K562 (cell line): Measurements from ENCODE around the gene DLX3. TPM values are rescaled to one million over a fixed set of nuclear protein-coding genes. Genes with fewer than 3 reads are reported as not detected.

ENCODE experiments used
- ATAC-seq: fragments of 200-7000 bp; cut with Tn5 transposase; 3 replicates; pipeline ENCODE4 v1.9.1; 2020; ENCODE audit warnings: moderate library complexity
- BruUV-seq: library from RNA; stranded (reverse); fragments of 400-500 nt; replicated peaks from 2 replicates; lab custom pipeline; 2021; lab: Mats Ljungman, UMichigan
- CTCF ChIA-PET: fragments of 300-600 bp; formaldehyde crosslinking; extraction: SDS; loops from one replicate; lab custom pipeline; 2021; ENCODE audit warnings: low intra/inter-chr PET ratio; lab: Yijun Ruan, JAX
- POLR2A ChIA-PET: fragments of 300-600, 350-650 bp; sonication (Branson Sonifier 250); formaldehyde crosslinking; extraction: SDS; loops from one replicate; lab custom pipeline; 2021; ENCODE audit warnings: antibody characterized with exemption, inconsistent platforms; lab: Yijun Ruan, JAX
- DNase-seq, 4 experiments: peaks; one replicate each; pipeline versions ENCODE4 v3.0.0 to v3.0.0-alpha.2; 2011 to 2018; ENCODE audit warnings: low spot score in 3 of 4, mixed read lengths in 3 of 4; ENCODE audit errors: extremely low read depth in 1 of 4
- FAIRE-seq: peaks from 2 replicates; lab custom pipeline; 2011; peaks lifted over from hg19 to GRCh38; lab: Jason Lieb, UNC
- H2AFZ ChIP-seq: 2 replicates; pipeline ENCODE4 v1.6.0; 2011; ENCODE audit warnings: low read depth, low read length, control low read depth, inconsistent platforms
- H3K27ac ChIP-seq: fragments of 200-600 bp; 3 replicates; pipeline ENCODE4 v1.8.0; 2011; ENCODE audit warnings: low read depth, mild to moderate bottlenecking, control low read depth, inconsistent platforms, low read length, moderate library complexity, mixed read lengths; ENCODE audit errors: extremely low read depth
- H3K27me3 ChIP-seq, 2 experiments: fragments of 300-600 bp in 1 of 2; 2 replicates in 1 of 2; 3 replicates in 1 of 2; pipeline versions ENCODE4 v1.6.0 to v1.8.0; 2011; ENCODE audit warnings: inconsistent platforms in 2 of 2, low read length in 2 of 2, mild to moderate bottlenecking in 1 of 2, mixed read lengths in 1 of 2, moderate library complexity in 1 of 2; ENCODE audit not compliant: control insufficient read depth in 2 of 2, insufficient read depth in 2 of 2
- H3K36me3 ChIP-seq: fragments of 300-600 bp; 3 replicates; pipeline ENCODE4 v1.8.0; 2011; ENCODE audit warnings: mild to moderate bottlenecking, low read length, inconsistent platforms; ENCODE audit not compliant: control insufficient read depth, insufficient read depth
- H3K4me1 ChIP-seq, 2 experiments: fragments of 200-600 bp in 1 of 2; replicated peaks in 1 of 2; 2 replicates in 1 of 2; 3 replicates in 1 of 2; pipeline versions ENCODE4 v1.5.1 to v1.8.0; 2011; ENCODE audit warnings: inconsistent platforms in 2 of 2, low read length in 2 of 2, mild to moderate bottlenecking in 1 of 2, mixed read lengths in 1 of 2, moderate library complexity in 1 of 2; ENCODE audit not compliant: control insufficient read depth in 2 of 2, insufficient read depth in 2 of 2
- H3K4me2 ChIP-seq: 2 replicates; pipeline ENCODE4 v1.6.1; 2011; ENCODE audit warnings: low read length, control low read depth, inconsistent platforms, mixed read lengths; ENCODE audit not compliant: insufficient read depth
- H3K4me3 ChIP-seq: fragments of 200-600 bp; sonication (generic), shearing (Covaris generic); 2 replicates; pipeline ENCODE4 v1.5.1; 2016; ENCODE audit warnings: control low read depth, inconsistent platforms
- H3K79me2 ChIP-seq: fragments of 200-600 bp; 3 replicates; pipeline ENCODE4 v1.8.0; 2011; ENCODE audit warnings: low read length, inconsistent platforms; ENCODE audit not compliant: control insufficient read depth, insufficient read depth
- H3K9ac ChIP-seq, 2 experiments: 2 replicates each; pipeline versions ENCODE4 v1.6.0 to v1.6.1; 2011; ENCODE audit warnings: low read depth in 2 of 2, low read length in 2 of 2, control low read depth in 1 of 2, inconsistent platforms in 1 of 2, mild to moderate bottlenecking in 1 of 2, mixed read lengths in 1 of 2; ENCODE audit not compliant: insufficient read depth in 1 of 2
- H3K9me1 ChIP-seq: one replicate; pipeline ENCODE4 v1.6.0; 2011; ENCODE audit warnings: inconsistent platforms, mild to moderate bottlenecking, low read length, moderate library complexity; ENCODE audit not compliant: control insufficient read depth, insufficient read depth
- H3K9me3 ChIP-seq: replicated peaks from 2 replicates; pipeline ENCODE4 v1.5.1; 2011; ENCODE audit warnings: low read depth, low read length, inconsistent platforms; ENCODE audit not compliant: control insufficient read depth, insufficient read depth
- H4K20me1 ChIP-seq: replicated peaks from 2 replicates; pipeline ENCODE4 v1.6.1; 2011; ENCODE audit warnings: low read length, inconsistent platforms, mixed read lengths; ENCODE audit not compliant: control insufficient read depth, insufficient read depth
- BRD9 ChIP-seq: fragments of 450-650 bp; IDR thresholded peaks from 2 replicates; pipeline ENCODE4 v1.6.1; 2018; ENCODE audit warnings: low read depth; ENCODE audit not compliant: partially characterized antibody
- ID3 ChIP-seq, 2 experiments: fragments of 250-450 bp in 1 of 2; fragments of 450-650 bp in 1 of 2; sonication (Bioruptor Pico) in 1 of 2; IDR thresholded peaks; 2 replicates each; pipeline versions ENCODE4 v1.6.1 to v1.8.0; 2016 to 2021; ENCODE audit warnings: mild to moderate bottlenecking in 2 of 2, moderate library complexity in 2 of 2, missing compliant biosample characterization in 1 of 2, missing genetic modification characterization in 1 of 2
- MTA3 ChIP-seq: fragments of 450-650 bp; formaldehyde crosslinking; IDR thresholded peaks from 2 replicates; pipeline ENCODE4 v1.6.1; 2017; ENCODE audit warnings: mild to moderate bottlenecking, borderline replicate concordance
- STAT5A ChIP-seq: IDR thresholded peaks from 2 replicates; pipeline ENCODE4 v1.6.1; 2012; ENCODE audit warnings: low read length, inconsistent platforms, borderline replicate concordance
- THRB ChIP-seq: fragments of 450-650 bp; formaldehyde crosslinking; conservative IDR thresholded peaks from 2 replicates; pipeline ENCODE4 v1.4.0; 2022; ENCODE audit warnings: mild to moderate bottlenecking, missing genetic modification characterization
- ZBTB33 ChIP-seq: sonication (generic); formaldehyde crosslinking; IDR thresholded peaks from 2 replicates; pipeline ENCODE4 v1.8.1; 2023; ENCODE audit warnings: mild to moderate bottlenecking, missing genetic modification reagents
- ZNF23 ChIP-seq: fragments of 250-450 bp; sonication (Bioruptor Pico); IDR thresholded peaks from 2 replicates; pipeline ENCODE4 v1.4.0; 2020; ENCODE audit warnings: mild to moderate bottlenecking
- ZNF24 ChIP-seq: fragments of 450-650 bp; IDR thresholded peaks from 2 replicates; pipeline ENCODE4 v1.6.1; 2016
- ZNF586 ChIP-seq: fragments of 450-650 bp; formaldehyde crosslinking; conservative IDR thresholded peaks from 2 replicates; pipeline ENCODE4 v1.4.0; 2020; ENCODE audit warnings: mild to moderate bottlenecking, moderate library complexity
- ZNF592 ChIP-seq: fragments of 450-650 bp; IDR thresholded peaks from 2 replicates; pipeline ENCODE4 v1.6.1; 2017; ENCODE audit warnings: antibody characterized with exemption, mild to moderate bottlenecking
- WGBS: fragments of 100-300 bp; shearing (Covaris generic); methylation state at CpG from one replicate; pipeline ENCODE4 v1.1.6; 2016; ENCODE audit warnings: low coverage, mixed read lengths; ENCODE audit not compliant: insufficient coverage; ENCODE audit errors: missing lambda C conversion rate; 5-methylcytosine and 5-hydroxymethylcytosine counted together
- in situ Hi-C: fragments of 300-500 bp; cut with MboI; formaldehyde crosslinking; loops from 4 replicates; pipeline ENCODE4 v1.15.0; 2018; ENCODE audit warnings: inconsistent platforms, mixed read lengths
- intact Hi-C: fragments of 100-400 bp; cut with micrococcal nuclease; formaldehyde crosslinking; loops from 2 replicates; pipeline ENCODE4 v1.14.2; 2022
- polyA plus RNA-seq, 8 experiments: library from polyadenylated mRNA; depleted of rRNA in 4 of 8; stranded (reverse) in 5 of 8; unstranded in 3 of 8; fragments of >200 nt; fragmentation: Nextera tagmentation in 2 of 8; fragmentation: Illumina TruSeq in 1 of 8; extraction: Ambion mirVana in 2 of 8; extraction: Trizol in 1 of 8; gene quantifications; 2 replicates each; pipeline versions ENCODE4 v1.2.1 to v1.2.3, GENCODE V29; 2011 to 2014; ENCODE audit warnings: inconsistent platforms in 1 of 8, missing spikeins in 1 of 8
- total RNA-seq, 7 experiments: library from RNA; depleted of rRNA in 6 of 7; stranded (reverse); fragments of >200 nt in 6 of 7; fragmentation: Illumina TruSeq in 2 of 7; extraction: Trizol in 2 of 7; gene quantifications; 2 replicates each; pipeline versions ENCODE4 v1.2.1 to v1.2.3, GENCODE V29; 2011 to 2021; ENCODE audit warnings: low replicate concordance in 1 of 7

Gene DLX3
- total and polyA plus RNA-seq, 9 of the 15 experiments (the other 6 are each of a cell fraction or from before 2014, with no cell fraction given): not detected

- Histone ChIP-seq H3K4me3 (no peak overlapping the region), H3K36me3 (no peaks in the 10 kb centered on the region), H3K27ac (no peak overlapping the region), H3K9me3 (no peaks in the 10 kb centered on the region)
- TF ChIP-seq MTA3: no peak
- TF ChIP-seq ZNF586 (CRISPR knock-in tag): no peak
- no peak for TF ChIP-seq THRB (CRISPR knock-in tag)
- no peak for TF ChIP-seq ZNF592
- no peak for TF ChIP-seq BRD9
- TF ChIP-seq STAT5A: no peak
- no peak for TF ChIP-seq ZBTB33 (CRISPR knock-in tag)
- TF ChIP-seq ID3 (CRISPR knock-in tag; IDR thresholded peaks at IDR 0.05): no peak
- TF ChIP-seq ID3 (tag; IDR thresholded peaks at IDR 0.05): no peak
- TF ChIP-seq ZNF24: no peak
- TF ChIP-seq ZNF23 (CRISPR knock-in tag): no peak
- TF ChIP-seq, all 486 proteins: peak for 0
- Histone ChIP-seq H3K4me1 (no peaks in the 10 kb centered on the region; a peak in 1 of 5 replicates), H3K9ac (no peak overlapping the region), H3K27me3 (peaks cover 4 to 38% of the 10 kb centered on the region in 2 experiments; a peak in 3 of 5 replicates), H3K4me2 (no peak overlapping the region), H2AFZ (no peak overlapping the region), H3K9me1 (no peaks in the 10 kb centered on the region), H4K20me1 (no peaks in the 10 kb centered on the region; the same call in 1 of the 2 replicates), H3K79me2 (no peaks in the 10 kb centered on the region)
- in situ Hi-C loops: no loop called here
- 0% methylated on average over 16 of the region's 16 CpGs for WGBS
- DNase-seq (peak in 1 of 4 experiments; percentile 2), ATAC-seq (no peak), FAIRE-seq (no peak)
- POLR2A ChIA-PET: interaction anchor here (0.7 to 1.2 kb wide), 3 partner anchors 31 to 578 kb away, joined by 3 to 5 read pairs (median 4); no protein-coding TSS in a partner anchor
- CTCF ChIA-PET: no interaction called here
- intact Hi-C loops: no loop called here
- BruUV-seq: no TSS peak
These were observed 39.7 kb upstream of the DLX3 start for GRCh38 chr17:50034498-50035364.
